GM12878 (cell line): ENCODE data around the gene RPUSD3. TPM values are rescaled to one million over a fixed set of nuclear protein-coding genes. Genes with fewer than 3 reads are reported as not detected.
A peak's percentile ranks its signal among the peaks of the same experiment; 100 is the strongest.

Experiments
- ASH2L ChIP-seq: fragments of 300-600, 200-600 bp; sonication (generic); IDR thresholded peaks from 2 replicates; pipeline ENCODE4 v1.6.1; 2017; ENCODE audit warnings: low read depth, mild to moderate bottlenecking, borderline replicate concordance
- ATF2 ChIP-seq: IDR thresholded peaks from 2 replicates; pipeline ENCODE4 v1.6.1; 2012; ENCODE audit warnings: low read length, inconsistent platforms
- BCLAF1 ChIP-seq: fragments of 450-650 bp; IDR thresholded peaks from 2 replicates; pipeline ENCODE4 v1.6.1; 2017; ENCODE audit warnings: antibody characterized with exemption, mild to moderate bottlenecking, moderate library complexity
- BMI1 ChIP-seq: fragments of 450-650 bp; IDR thresholded peaks from 2 replicates; pipeline ENCODE4 v1.6.1; 2016; ENCODE audit warnings: mild to moderate bottlenecking, moderate library complexity, borderline replicate concordance
- CBFB ChIP-seq: IDR thresholded peaks from 2 replicates; pipeline ENCODE4 v1.6.1; 2016; ENCODE audit warnings: antibody characterized with exemption, low read depth
- CHD2 ChIP-seq: IDR thresholded peaks from 2 replicates; pipeline ENCODE4 v1.6.1; 2011; ENCODE audit warnings: low read depth, low read length, improper control_type of control experiment, borderline replicate concordance
- ESRRA ChIP-seq: IDR thresholded peaks from 2 replicates; pipeline ENCODE4 v1.6.1; 2012; ENCODE audit warnings: mild to moderate bottlenecking, low read length, improper control_type of control experiment
- FOXM1 ChIP-seq: IDR thresholded peaks from 2 replicates; pipeline ENCODE4 v1.6.1; 2012; ENCODE audit warnings: low read depth, mild to moderate bottlenecking, inconsistent platforms, low read length, moderate library complexity
- HDAC2 ChIP-seq: fragments of 200-600 bp; sonication (generic); IDR thresholded peaks from 2 replicates; pipeline ENCODE4 v1.6.1; 2017
- NFYB ChIP-seq: IDR thresholded peaks from 2 replicates; pipeline ENCODE4 v1.6.1; 2011; ENCODE audit warnings: low read depth, mild to moderate bottlenecking, low read length, improper control_type of control experiment, moderate library complexity; ENCODE audit not compliant: insufficient read depth
- RAD51 ChIP-seq: fragments of 450-650 bp; IDR thresholded peaks from 2 replicates; pipeline ENCODE4 v1.6.1; 2016; ENCODE audit warnings: moderate library complexity, mild to moderate bottlenecking, inconsistent platforms
- RELB ChIP-seq: fragments of 450-650 bp; IDR thresholded peaks from 2 replicates; pipeline ENCODE4 v1.6.1; 2017; ENCODE audit warnings: low read depth, mild to moderate bottlenecking, moderate library complexity
- SIX5 ChIP-seq: IDR thresholded peaks from 2 replicates; pipeline ENCODE4 v1.6.1; 2011; ENCODE audit warnings: mild to moderate bottlenecking, low read depth, low read length, moderate library complexity; ENCODE audit not compliant: severe bottlenecking
- SMARCA5 ChIP-seq: fragments of 450-650 bp; IDR thresholded peaks from 2 replicates; pipeline ENCODE4 v1.6.1; 2017; ENCODE audit warnings: mild to moderate bottlenecking
- STAT1 ChIP-seq: fragments of 450-650 bp; conservative IDR thresholded peaks from 2 replicates; pipeline ENCODE4 v1.6.1; 2014; ENCODE audit warnings: antibody characterized with exemption, mild to moderate bottlenecking
- WRNIP1 ChIP-seq: IDR thresholded peaks from 2 replicates; pipeline ENCODE4 v1.6.1; 2011; ENCODE audit warnings: low read depth, low read length, improper control_type of control experiment, borderline replicate concordance
- ZBED1 ChIP-seq: IDR thresholded peaks from 2 replicates; pipeline ENCODE4 v1.6.1; 2016; ENCODE audit warnings: borderline replicate concordance
- polyA plus RNA-seq, 11 experiments: library from polyadenylated mRNA; depleted of rRNA in 4 of 11; unstranded in 6 of 11; stranded (reverse) in 5 of 11; fragments of >200 nt; fragmentation: Nextera tagmentation in 4 of 11; fragmentation: Illumina TruSeq in 1 of 11; extraction: Ambion mirVana in 4 of 11; extraction: Trizol in 1 of 11; gene quantifications; 1 replicate in 1 of 11; 2 replicates in 10 of 11; pipeline versions ENCODE4 v1.2.1 to v1.2.3, GENCODE V29; 2011 to 2016; ENCODE audit warnings: inconsistent platforms in 2 of 11, missing spikeins in 2 of 11, low read depth in 1 of 11
- total RNA-seq, 4 experiments: library from RNA; depleted of rRNA in 3 of 4; stranded (reverse); fragments of >200 nt in 3 of 4; fragmentation: Illumina TruSeq in 1 of 4; extraction: Trizol in 1 of 4; gene quantifications; 2 replicates each; pipeline versions ENCODE4 v1.2.1 to v1.2.3, GENCODE V29; 2013 to 2021
- TF ChIP-seq, protein P1 (sequence below): fragments of 450-650 bp; IDR thresholded peaks from 2 replicates; pipeline ENCODE4 v1.6.1; 2016; ENCODE audit warnings: mild to moderate bottlenecking, moderate library complexity, borderline replicate concordance
- TF ChIP-seq, protein P2 (sequence below): fragments of 450-650 bp; IDR thresholded peaks from 2 replicates; pipeline ENCODE4 v1.6.1; 2014; ENCODE audit warnings: mild to moderate bottlenecking

RPUSD3 gene
- total and polyA plus RNA-seq, 10 of the 15 experiments (the other 5 are each of a cell fraction or from before 2014, with no cell fraction given) = 6.4 to 72.9 (median 41.8) TPM

GRCh38 chr3:9890249-9891071 lies 46.7 kb upstream of the RPUSD3 start, which contains the start of gene JAGN1 (continued):
- TF ChIP-seq RELB (peak; percentile 95), BMI1 (no peak), ESRRA (no peak), SIX5 (peak; percentile 32), FOXM1 (no peak), BCLAF1 (no peak), ZBED1 (no peak), CHD2 (peak; percentile 34; the same call in 1 of the 2 replicates), SMARCA5 (peak; percentile 93), RAD51 (no peak), ATF2 (no peak), WRNIP1 (no peak), STAT1 (no peak), CBFB (peak; percentile 74; the same call in 1 of the 2 replicates), ASH2L (no peak), NFYB (no peak), HDAC2 (no peak)
- TF ChIP-seq, protein P1, sequence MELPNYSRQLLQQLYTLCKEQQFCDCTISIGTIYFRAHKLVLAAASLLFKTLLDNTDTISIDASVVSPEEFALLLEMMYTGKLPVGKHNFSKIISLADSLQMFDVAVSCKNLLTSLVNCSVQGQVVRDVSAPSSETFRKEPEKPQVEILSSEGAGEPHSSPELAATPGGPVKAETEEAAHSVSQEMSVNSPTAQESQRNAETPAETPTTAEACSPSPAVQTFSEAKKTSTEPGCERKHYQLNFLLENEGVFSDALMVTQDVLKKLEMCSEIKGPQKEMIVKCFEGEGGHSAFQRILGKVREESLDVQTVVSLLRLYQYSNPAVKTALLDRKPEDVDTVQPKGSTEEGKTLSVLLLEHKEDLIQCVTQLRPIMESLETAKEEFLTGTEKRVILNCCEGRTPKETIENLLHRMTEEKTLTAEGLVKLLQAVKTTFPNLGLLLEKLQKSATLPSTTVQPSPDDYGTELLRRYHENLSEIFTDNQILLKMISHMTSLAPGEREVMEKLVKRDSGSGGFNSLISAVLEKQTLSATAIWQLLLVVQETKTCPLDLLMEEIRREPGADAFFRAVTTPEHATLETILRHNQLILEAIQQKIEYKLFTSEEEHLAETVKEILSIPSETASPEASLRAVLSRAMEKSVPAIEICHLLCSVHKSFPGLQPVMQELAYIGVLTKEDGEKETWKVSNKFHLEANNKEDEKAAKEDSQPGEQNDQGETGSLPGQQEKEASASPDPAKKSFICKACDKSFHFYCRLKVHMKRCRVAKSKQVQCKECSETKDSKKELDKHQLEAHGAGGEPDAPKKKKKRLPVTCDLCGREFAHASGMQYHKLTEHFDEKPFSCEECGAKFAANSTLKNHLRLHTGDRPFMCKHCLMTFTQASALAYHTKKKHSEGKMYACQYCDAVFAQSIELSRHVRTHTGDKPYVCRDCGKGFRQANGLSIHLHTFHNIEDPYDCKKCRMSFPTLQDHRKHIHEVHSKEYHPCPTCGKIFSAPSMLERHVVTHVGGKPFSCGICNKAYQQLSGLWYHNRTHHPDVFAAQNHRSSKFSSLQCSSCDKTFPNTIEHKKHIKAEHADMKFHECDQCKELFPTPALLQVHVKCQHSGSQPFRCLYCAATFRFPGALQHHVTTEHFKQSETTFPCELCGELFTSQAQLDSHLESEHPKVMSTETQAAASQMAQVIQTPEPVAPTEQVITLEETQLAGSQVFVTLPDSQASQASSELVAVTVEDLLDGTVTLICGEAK = peak; percentile 76; the same call in 1 of the 2 replicates
- TF ChIP-seq, protein P2, sequence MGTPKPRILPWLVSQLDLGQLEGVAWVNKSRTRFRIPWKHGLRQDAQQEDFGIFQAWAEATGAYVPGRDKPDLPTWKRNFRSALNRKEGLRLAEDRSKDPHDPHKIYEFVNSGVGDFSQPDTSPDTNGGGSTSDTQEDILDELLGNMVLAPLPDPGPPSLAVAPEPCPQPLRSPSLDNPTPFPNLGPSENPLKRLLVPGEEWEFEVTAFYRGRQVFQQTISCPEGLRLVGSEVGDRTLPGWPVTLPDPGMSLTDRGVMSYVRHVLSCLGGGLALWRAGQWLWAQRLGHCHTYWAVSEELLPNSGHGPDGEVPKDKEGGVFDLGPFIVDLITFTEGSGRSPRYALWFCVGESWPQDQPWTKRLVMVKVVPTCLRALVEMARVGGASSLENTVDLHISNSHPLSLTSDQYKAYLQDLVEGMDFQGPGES = no peak
